Suprapubic skin (tissue), 4 donors: Measurements from ENCODE around the gene INSL3. TPM values are rescaled to one million over a fixed set of nuclear protein-coding genes. Genes with fewer than 3 reads are reported as not detected.
A peak's percentile ranks its signal among the peaks of the same experiment; 100 is the strongest.

Experiments
- DNase-seq, 2 donors: peaks; one replicate each; pipeline ENCODE4 v3.0.0-alpha.2; 2019; ENCODE audit warnings: low spot score in 2 of 2
- H3K27ac ChIP-seq: fragments of 200-600 bp; sonication (generic); one replicate; pipeline ENCODE4 v1.5.1; 2019
- H3K27me3 ChIP-seq: fragments of 200-600 bp; sonication (generic); one replicate; pipeline ENCODE4 v1.5.1; 2019
- H3K36me3 ChIP-seq: fragments of 200-600 bp; sonication (generic); one replicate; pipeline ENCODE4 v1.5.1; 2019
- H3K4me1 ChIP-seq: fragments of 200-600 bp; sonication (generic); one replicate; pipeline ENCODE4 v1.5.1; 2019
- H3K4me3 ChIP-seq: fragments of 200-600 bp; sonication (generic); one replicate; pipeline ENCODE4 v1.5.1; 2019; ENCODE audit warnings: mild to moderate bottlenecking
- H3K9me3 ChIP-seq: fragments of 200-600 bp; sonication (generic); one replicate; pipeline ENCODE4 v1.5.1; 2019
- EP300 ChIP-seq: sonication (generic); formaldehyde crosslinking; IDR thresholded peaks from one replicate; pipeline ENCODE4 v1.6.1; 2017; ENCODE audit warnings: antibody characterized with exemption
- POLR2A ChIP-seq, 2 donors: fragments of 450-650 bp; IDR thresholded peaks; one replicate each; pipeline ENCODE4 v1.6.1; 2017; ENCODE audit warnings: antibody characterized with exemption in 2 of 2, mild to moderate bottlenecking in 2 of 2, moderate library complexity in 2 of 2
- POLR2AphosphoS5 ChIP-seq, 3 donors: sonication (generic); formaldehyde crosslinking; IDR thresholded peaks; one replicate each; pipeline ENCODE4 v1.6.1; 2017; ENCODE audit warnings: antibody characterized with exemption in 3 of 3
- WGBS: methylation state at CpG from one replicate; pipeline ENCODE4 v1.1.5; 2018; 5-methylcytosine and 5-hydroxymethylcytosine counted together
- total RNA-seq, 4 donors: library from RNA; depleted of rRNA; stranded (reverse); fragments of >200 nt; gene quantifications; one replicate each; pipeline ENCODE4 v1.1.0, GENCODE V29; 2016
- TF ChIP-seq, protein P1 (sequence below), 2 donors: fragments of 200-600 bp in 1 of 2; fragments of 450-650 bp in 1 of 2; sonication (generic) in 1 of 2; IDR thresholded peaks; one replicate each; pipeline ENCODE4 v1.5.1; 2016 to 2019; ENCODE audit warnings: antibody characterized with exemption in 2 of 2, mild to moderate bottlenecking in 1 of 2, moderate library complexity in 1 of 2

Gene INSL3
- total RNA-seq, 4 donors from 2014 or later: not detected

- no peak overlapping the region for H3K4me3 ChIP-seq
- WGBS: 70% methylated on average over 11 of the region's 13 CpGs
- DNase-seq: no peak
- no peak for TF ChIP-seq POLR2A (IDR thresholded peaks at IDR 0.05)
- TF ChIP-seq POLR2AphosphoS5 (IDR thresholded peaks at IDR 0.05): no peak
- TF ChIP-seq, protein P1, sequence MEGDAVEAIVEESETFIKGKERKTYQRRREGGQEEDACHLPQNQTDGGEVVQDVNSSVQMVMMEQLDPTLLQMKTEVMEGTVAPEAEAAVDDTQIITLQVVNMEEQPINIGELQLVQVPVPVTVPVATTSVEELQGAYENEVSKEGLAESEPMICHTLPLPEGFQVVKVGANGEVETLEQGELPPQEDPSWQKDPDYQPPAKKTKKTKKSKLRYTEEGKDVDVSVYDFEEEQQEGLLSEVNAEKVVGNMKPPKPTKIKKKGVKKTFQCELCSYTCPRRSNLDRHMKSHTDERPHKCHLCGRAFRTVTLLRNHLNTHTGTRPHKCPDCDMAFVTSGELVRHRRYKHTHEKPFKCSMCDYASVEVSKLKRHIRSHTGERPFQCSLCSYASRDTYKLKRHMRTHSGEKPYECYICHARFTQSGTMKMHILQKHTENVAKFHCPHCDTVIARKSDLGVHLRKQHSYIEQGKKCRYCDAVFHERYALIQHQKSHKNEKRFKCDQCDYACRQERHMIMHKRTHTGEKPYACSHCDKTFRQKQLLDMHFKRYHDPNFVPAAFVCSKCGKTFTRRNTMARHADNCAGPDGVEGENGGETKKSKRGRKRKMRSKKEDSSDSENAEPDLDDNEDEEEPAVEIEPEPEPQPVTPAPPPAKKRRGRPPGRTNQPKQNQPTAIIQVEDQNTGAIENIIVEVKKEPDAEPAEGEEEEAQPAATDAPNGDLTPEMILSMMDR (IDR thresholded peaks at IDR 0.05): no peak
- no peak for TF ChIP-seq EP300
- H3K27ac ChIP-seq: no peak overlapping the region
- H3K36me3 ChIP-seq: peaks cover 46% of the 10 kb centered on the region
- peaks cover 18% of the 10 kb centered on the region for H3K27me3 ChIP-seq
- H3K9me3 ChIP-seq: no peaks in the 10 kb centered on the region
- H3K4me1 ChIP-seq: peaks cover 24% of the 10 kb centered on the region
Measured at GRCh38 chr19:17865364-17866311, 44.3 kb upstream of the INSL3 start.

DNA sequence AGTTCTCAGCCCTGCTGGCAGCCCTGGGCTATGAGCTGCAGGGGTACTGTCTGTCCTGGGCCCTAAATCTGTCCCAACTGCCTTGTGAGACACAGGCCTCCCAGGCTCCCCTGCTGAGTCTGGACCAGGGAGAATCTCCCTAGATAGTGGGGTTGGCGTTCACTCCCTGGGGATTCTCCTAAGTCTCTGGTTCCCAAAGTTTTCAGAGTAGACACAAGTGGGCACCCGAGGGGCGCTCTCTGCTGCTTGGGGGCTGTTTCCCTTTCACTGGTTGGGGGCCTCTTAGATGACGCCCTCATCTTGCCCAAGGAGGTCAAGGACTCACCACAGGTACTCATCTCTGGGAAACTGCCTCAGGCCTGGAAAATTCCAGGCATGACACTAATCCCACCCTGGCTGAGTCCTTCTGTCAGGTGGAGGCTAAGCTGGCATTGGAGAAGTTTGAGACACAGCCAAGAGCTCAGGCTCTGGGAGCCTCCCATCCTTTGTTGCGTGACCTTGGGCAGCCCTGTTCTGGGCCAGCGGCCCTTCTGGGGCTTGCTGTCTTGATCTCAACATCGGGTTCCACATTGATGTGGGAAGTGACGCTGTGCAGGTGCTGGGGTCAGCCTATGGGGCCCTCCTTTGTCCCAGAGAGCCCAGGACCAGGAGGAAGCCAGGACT is 42.3 kb upstream of the INSL3 start:
- Histone ChIP-seq H3K36me3 (peaks cover 46% of the 10 kb centered on the region), H3K27ac (peak overlapping the region; percentile 26), H3K27me3 (no peaks in the 10 kb centered on the region), H3K4me1 (peaks cover 32% of the 10 kb centered on the region), H3K4me3 (no peak overlapping the region), H3K9me3 (no peaks in the 10 kb centered on the region)
- DNase-seq: no peak
- TF ChIP-seq POLR2A (IDR thresholded peaks at IDR 0.05) (no peak), EP300 (no peak)
- WGBS: 71% methylated on average over 8 of the region's 8 CpGs

DNA sequence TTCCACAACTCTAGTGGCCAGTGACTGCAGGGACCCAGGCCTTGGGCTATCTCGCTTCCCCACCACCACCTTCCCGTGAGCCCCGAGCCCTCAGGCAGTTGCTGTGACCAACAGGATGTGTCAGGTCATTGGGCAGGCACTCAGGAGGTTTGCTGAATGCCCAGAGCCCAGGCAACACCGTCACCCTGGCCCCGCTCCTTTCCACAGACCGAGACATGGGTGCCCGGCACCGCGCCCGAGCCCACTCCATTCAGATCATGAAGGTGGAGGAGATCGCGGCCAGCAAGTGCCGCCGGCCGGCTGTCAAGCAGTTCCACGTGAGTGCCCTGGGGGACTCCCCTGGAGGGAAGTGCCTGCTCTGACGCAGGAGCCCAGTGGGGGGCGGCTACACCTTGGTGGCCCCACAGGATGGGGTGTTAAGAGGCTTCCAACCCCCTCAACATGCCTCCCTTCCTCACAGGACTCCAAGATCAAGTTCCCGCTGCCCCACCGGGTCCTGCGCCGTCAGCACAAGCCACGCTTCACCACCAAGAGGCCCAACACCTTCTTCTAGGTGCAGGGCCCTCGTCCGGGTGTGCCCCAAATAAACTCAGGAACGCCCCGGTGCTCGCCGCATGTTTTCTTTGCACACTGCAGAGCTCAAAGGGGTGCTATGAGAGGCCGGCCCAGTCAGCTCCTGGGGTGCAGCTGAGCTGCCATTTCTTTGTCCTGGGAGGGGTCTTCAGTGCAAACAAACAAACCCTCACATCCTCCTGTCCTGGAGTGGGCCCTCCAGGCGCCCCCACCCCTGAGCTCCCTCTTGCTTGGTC is 41.6 kb upstream of the INSL3 start:
- TF ChIP-seq EP300 (no peak), POLR2AphosphoS5 (IDR thresholded peaks at IDR 0.05) (no peak), POLR2A (IDR thresholded peaks at IDR 0.05) (no peak)
- TF ChIP-seq, protein P1 (IDR thresholded peaks at IDR 0.05): no peak
- Histone ChIP-seq H3K9me3 (no peaks in the 10 kb centered on the region), H3K27ac (no peak overlapping the region), H3K4me3 (no peak overlapping the region), H3K27me3 (no peaks in the 10 kb centered on the region), H3K4me1 (peaks cover 32% of the 10 kb centered on the region), H3K36me3 (peaks cover 46% of the 10 kb centered on the region)
- WGBS: 75% methylated on average over 12 of the region's 31 CpGs
- no peak for DNase-seq

DNA sequence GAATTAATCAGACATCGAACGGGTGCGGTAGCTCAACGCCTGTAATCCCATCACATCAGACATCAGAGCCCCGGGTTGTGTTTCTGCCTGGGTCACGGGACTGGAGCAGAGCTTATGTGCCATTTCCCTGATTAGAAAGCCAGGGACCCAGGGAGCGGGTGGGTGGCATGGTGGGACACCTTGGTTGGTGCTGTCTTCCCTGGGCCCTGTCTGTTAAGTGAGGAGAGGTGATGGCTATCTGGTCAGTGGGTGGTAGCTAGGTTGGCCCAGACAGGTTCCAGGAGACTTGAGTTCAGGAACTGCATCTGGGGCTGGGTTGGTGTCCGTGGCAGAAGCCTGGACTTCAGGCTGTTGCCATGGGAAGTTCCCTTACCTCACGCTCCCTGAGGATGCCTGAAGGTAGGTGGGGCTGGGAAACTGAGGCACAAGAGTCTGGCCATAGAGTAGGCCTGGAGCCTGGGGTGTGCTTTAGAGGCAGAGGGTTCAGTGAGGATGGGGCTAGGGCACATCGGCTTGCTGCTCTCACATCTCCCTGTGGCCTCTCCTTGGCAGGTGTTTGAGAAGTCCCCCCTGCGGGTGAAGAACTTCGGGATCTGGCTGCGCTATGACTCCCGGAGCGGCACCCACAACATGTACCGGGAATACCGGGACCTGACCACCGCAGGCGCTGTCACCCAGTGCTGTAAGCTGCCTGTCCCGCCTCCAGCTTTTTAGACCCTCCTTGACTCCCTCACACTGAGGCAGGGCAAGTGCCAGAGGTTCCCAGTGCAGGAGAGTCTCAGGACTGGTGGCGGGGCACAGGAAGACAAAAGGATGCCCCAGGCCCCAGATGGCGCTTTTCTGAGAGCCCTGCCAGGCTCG is 40.5 kb upstream of the INSL3 start:
- Histone ChIP-seq H3K4me3 (peak overlapping the region; percentile 94), H3K4me1 (peaks cover 32% of the 10 kb centered on the region), H3K27me3 (no peaks in the 10 kb centered on the region), H3K27ac (no peak overlapping the region), H3K36me3 (peaks cover 46% of the 10 kb centered on the region), H3K9me3 (no peaks in the 10 kb centered on the region)
- no peak for TF ChIP-seq POLR2A (IDR thresholded peaks at IDR 0.05)
- no peak for DNase-seq
- 65% methylated on average over 11 of the region's 23 CpGs for WGBS

- H3K36me3 ChIP-seq: peaks cover 46% of the 10 kb centered on the region
- no peaks in the 10 kb centered on the region for H3K27me3 ChIP-seq
- peaks cover 32% of the 10 kb centered on the region for H3K4me1 ChIP-seq
- TF ChIP-seq EP300: no peak
- TF ChIP-seq POLR2AphosphoS5 (IDR thresholded peaks at IDR 0.05): no peak
- no peak for TF ChIP-seq POLR2A (IDR thresholded peaks at IDR 0.05)
- TF ChIP-seq, protein P1 (IDR thresholded peaks at IDR 0.05): no peak
- 40% methylated on average over 7 of the region's 7 CpGs for WGBS
- H3K9me3 ChIP-seq: no peaks in the 10 kb centered on the region
- peak overlapping the region; percentile 89 for H3K27ac ChIP-seq
- no peak for DNase-seq
- peak overlapping the region; percentile 94 for H3K4me3 ChIP-seq
Measured at GRCh38 chr19:17860993-17861360, 39.7 kb upstream of the INSL3 start.
